T follicular helper cell (primary cell): ENCODE data around the gene RPS21.

Source experiments
- DNase-seq: peaks from one replicate; pipeline ENCODE4 v3.0.0-alpha.2; 2020; ENCODE audit warnings: low read depth

Gene RPS21

GRCh38 chr20:62396367-62397239 is 9.7 kb downstream of the RPS21 start:
- DNase-seq: no peak

DNA sequence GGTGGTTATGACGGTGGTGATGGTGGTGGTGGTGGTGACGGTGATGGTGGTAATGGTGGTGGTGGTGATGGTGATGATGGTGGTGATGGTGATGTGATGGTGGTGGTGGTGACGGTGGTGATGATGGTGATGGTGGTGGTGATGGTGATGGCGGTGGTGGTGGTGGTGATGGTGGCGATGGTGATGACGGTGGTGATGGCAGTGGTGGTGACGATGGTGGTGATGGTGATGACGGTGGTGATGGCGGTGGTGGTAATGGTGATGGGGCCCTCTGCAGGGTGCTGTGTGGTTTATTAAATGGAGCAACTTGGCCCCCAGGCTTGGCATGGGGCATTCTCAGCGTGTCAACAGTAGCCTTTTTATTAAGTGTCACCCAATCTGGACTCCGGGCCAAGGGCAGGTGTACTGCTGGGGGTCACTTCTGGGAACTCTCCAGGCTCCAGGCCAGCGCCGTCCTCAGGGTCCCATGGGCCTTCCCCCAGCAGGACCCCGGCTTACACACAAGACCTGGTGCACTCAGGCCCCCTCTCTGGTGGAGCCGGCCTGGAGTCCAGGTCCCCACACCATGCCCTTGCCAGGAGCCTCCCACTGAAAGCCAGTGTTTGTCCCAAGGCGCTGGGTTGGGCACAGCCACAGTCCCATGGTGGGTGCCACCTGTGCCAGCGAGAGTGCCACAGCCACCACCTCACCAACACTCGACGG is 11.4 kb downstream of the RPS21 start:
- DNase-seq: no peak

- DNase-seq: no peak
Measured at GRCh38 chr20:62400021-62400420, 13.1 kb downstream of the RPS21 start.

- DNase-seq: no peak
Measured at GRCh38 chr20:62400541-62400940, 13.6 kb downstream of the RPS21 start.

DNA sequence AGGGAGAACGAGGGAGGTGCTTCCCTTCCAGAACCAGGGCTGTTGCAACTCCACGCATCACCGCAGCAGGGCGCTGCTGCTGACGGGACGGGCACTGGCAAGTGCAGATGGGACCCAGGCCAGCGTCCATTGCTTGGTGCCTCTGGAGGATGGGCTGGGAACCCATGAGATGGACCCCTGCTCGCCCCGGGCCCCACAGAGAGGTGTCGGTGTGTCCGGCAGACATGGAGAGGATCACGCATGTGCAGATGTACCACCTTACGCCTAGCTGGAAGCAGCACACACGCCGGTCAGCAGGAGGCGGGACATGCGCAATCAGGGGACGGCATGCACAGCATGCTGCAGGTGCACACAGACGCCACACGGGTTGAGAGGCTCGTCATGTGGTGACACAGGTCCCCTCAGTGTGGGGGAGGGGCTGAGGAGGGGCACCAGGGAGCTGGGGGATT is 14.5 kb downstream of the RPS21 start:
- no peak for DNase-seq

DNA sequence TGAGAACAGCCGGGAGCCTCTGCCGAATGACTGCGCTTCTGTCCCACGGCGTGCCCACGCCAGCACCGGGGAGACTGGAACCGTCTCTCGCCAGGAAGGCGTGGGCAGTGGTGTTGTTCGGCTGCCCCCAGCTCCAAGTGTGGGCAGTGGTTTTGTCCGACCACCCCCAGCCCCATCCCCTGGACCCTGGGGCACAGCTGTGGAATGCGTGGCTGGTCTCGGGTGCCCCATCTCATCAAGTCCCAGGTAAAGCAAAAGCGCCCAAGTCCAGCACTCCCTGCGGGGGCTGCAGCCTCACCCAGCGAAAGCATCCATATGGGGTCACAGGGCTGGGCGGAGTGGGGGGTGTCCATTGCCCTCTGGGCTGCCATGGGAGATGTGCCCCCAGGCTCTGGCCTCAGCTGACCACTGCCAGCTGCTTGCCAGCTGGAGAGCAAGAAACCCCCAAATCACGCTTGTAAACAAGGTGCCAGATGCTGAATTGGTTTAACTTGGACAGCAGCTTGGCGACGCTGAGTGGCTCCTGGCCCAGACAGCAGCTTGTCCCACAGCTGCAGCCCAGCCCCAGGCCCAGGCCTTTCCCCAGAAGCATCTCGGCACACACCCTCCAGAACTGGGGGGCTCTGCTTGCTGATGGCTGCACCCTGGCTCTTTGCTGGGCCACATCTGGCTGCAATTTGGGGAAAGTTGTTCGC is 15.7 kb downstream of the RPS21 start:
- no peak for DNase-seq

- no peak for DNase-seq
Measured at GRCh38 chr20:62403331-62403730, 16.4 kb downstream of the RPS21 start.

DNA sequence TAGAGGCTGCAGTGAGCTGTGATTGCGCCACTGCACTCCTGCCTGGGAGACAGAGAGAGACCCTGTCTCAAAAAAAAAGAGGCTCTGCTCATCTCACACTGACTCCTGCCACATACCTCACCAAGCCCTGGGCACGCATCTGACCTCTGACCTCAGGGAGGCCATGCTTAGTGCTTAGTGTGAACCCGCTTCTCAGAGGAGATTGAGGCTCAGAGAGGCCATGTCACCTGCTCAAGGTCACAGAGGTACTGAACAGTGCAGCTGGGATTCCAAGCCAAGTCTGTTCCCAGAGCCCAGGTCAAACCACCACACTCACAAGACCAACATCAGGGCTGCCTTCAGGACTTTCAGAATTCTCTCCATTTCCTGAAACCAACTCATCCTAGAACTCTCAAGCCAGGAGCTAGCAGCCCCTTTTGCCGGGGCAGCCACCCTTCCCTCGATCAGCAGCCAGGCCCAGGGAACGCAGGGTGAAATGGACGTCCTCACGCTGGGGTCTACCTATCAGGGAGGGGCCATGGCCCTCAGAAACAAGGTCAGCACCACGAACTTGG is 17.3 kb downstream of the RPS21 start:
- no peak for DNase-seq

DNA sequence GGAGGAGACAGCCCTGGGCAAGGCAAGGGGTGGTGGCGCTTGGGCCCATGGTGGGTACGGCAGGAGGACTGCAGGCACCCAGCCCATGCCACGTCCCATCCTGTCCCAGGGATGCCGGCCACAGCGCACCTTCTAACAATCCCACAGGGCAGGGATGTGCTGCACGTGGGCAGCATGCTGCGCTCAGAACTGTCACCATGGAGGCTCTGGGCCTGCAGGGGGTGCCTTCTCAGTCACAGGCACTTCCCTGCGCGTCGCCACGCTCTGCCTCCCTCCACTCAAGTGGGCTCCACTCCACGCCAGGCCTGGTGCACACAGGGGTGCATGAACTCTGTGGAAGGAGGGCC is 17.8 kb downstream of the RPS21 start:
- DNase-seq: no peak

DNA sequence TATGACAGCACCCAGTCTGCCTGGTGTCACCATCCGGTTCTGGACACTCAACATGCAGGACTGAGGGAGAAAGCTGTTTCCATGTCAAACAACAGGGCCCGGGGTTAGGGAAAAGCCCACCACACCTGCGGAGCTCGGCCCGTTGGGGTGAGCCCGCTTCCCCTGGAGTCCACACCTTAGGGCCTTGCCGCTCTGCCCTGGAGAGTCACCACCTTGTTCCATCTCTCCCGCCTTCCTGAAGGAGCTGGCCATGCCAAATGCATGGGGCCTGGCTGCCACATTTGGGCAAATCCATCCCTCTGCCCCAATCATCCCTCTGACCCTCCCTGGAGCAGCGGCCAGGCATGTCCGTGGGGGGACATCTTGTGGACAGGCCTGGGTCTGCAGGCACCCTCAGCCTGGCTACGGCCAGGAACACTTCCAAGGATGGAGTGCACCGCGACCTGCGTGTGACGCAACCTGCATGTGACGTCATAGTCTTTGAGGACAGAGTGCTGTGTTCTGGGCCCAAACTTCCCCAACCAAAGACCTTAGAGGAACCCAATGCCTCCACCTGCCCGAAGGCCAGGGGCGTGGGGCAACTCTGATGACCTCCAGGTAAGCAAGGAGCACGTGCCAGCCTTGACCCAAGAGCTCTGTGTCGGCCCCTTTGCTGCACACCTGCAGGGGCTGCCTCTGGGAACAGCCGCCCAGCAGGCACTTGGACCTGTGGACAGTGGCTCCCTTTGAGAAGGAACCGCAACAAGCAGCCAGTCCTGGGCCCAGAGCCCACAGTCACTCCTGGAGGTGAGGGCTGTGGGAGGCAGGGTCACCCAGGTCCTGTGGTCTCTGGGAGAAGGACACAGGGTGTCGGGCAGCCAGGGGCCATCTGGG is 18.4 kb downstream of the RPS21 start:
- no peak for DNase-seq

DNA sequence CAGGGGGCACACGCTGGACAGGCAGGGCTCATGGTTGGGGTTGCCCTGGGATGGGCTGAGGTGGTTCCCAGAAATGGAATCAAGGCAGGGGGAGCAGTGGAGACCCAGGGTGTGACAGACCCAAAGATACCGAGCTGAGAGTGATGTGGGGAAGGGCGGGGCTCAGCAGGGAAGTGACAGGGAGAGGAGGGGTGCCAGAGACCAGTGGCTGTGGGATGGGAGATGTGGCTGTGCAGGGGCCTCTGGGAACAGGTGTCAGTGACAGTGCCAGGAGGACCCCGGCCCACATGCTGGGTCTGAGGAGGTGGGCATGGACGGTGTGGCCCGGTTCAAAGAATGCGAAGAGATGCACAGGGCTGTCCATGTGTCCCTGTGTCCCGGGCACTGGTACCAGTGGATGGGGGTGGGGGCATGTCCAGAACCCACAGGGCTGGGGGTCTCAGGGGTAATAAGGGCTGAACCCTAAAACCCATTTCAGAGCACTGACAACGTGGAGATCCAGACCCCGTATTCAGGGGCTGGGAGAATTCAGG is 19.1 kb downstream of the RPS21 start:
- DNase-seq: no peak

GRCh38 chr20:62406635-62407176 is 19.8 kb downstream of the RPS21 start:
- DNase-seq: no peak

DNA sequence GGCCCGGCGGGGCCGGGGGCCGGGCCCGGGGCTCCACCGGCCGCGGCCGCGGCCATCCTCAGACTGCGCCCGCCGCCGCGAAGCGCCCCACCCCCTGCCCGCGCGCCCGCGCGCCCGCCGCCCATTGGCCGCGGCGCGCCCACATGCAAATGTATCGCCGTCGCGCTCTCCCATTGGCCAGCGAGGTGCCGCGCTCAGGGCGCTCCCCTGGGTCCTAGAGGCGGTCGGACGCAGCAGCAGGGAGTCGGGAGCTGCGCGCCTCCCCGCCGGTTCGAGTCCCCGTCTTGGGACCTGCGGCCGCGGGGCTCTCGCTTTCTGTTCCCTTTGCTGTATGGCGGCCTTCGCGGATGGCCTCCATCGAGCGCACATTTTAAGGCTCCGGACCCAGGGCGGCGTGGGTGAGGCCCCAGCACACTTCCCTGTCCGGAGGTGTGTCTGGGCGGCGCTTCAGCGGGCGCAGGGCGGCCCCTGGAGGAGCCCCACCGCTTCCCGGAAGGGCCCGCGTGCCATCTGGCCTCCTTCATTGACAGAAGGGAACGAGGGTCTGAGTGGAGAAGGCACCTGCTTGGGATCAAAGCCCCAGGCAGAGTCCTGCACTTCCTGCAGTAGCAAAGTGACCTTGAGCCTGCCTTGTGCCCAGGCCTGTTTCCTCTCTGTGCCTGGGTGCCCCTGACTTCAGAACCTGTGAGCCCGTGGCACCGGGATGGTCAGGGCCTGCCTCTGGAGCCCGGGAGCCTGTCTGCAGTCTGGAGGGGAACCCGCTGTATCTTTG is 20.5 kb downstream of the RPS21 start, which contains the start of gene CABLES2:
Gene CABLES2, minus strand, starts transcription at position 65 of the 772 bp plus-strand sequence. Its CDS starts 9 bp downstream, at position 56.
- DNase-seq: peak; percentile 87

GRCh38 chr20:62408055-62408454 is 21.2 kb downstream of the RPS21 start:
- no peak for DNase-seq

DNA sequence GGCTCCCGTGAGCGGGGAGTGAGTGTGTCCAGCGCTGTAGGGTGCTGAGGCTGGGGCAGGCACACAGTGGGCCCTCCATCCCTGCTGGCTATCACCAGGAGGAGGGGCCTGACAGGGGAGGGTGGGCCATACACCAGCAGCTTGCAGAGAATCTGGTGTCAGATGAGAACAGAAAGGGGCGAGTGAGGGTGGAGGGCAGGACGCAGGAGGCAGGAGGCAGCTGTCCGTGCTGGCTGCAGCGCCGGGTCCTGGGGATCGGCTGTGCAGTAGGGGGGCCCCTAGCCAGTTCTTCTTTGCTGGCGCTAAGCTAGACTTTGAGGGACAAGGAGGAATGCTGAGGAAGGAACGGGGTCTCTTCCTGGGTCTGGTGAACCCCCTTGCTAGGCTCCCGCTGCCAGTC is 21.7 kb downstream of the RPS21 start:
- DNase-seq: no peak

GRCh38 chr20:62409086-62409853 is 22.4 kb downstream of the RPS21 start:
- DNase-seq: no peak

DNA sequence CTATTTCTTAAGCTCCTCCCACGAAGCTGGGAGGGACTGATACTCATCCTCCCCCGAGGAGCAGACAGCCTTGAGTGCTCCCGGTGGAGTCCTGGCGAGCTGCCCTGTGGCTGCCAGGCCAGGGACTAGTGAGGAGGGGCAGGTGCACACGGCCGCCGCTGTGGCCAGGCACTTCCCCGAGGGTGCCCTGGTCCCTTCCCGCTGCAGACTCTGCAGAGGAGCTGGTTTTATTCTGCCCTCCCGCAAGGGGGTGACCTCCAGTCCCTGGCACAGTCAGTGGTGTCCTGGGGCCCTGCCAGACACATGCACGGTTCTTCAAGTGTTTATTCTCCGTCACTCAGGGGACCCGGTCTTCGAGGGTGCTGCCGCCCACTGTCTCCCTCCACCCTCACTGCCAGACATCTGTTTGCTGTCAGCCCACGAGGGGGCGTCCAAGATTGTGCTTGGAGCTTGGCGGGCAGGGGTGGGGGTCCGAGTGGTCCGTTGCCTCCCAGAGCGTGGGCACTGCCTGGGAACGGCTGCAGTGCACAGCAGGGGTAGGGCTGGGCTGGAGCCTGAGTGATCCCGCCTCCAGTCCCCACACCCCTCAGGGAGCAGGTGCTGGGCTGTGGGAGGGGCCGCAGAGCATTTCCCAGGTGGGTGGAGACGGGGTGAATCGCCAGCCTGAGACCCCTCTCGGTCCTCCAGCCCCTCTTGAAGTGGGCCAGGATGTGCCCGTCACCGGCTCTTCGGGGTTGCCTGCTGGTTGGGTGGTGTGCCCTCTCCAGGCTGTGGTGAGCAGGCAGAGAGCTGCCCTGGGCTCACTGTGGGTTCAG is 23.2 kb downstream of the RPS21 start:
- DNase-seq: no peak

DNA sequence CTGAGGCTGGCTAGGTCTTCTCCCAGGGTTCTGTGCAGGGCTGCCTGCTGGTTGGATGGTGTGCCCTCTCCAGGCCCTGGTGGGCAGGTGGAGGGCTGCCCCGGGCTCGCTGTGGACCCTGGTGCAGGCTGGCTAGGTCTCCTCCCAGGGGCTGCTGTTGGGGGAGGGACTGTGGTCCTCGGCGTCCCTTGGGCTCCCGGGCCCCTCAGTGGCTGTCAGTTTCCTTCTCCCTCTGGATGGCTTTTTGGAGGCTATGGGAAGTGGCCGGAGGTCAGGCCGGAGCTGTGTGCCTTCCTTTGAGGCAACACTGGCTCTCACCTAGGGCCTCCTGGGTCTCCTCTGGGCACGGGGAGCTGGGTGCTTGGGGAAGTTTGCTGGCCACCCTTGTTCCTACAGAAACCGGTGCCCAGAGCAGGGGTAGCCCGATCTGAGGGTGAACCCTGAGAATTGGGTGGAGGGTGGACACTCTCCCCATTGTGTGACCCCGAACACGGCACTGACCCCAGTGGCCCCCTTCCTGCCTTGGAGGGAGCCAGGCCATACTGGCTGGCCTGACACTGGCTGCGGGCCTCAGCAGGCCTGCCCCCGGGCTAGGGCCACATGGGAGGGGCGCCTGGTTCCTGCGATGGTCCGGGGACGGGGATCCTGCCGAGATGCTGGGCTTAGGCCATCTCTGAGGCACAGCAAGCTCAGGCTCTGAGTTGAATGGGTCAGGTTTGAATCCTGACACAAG is 24.0 kb downstream of the RPS21 start:
- no peak for DNase-seq
